ENCODE data around the gene ABCA6.
"Not testable (repeated sequence)": the region's sequence is repeated elsewhere in the genome, so short reads cannot be mapped to it uniquely, and the experiment has no call there.

The ABCA6 gene

GRCh38 chr17:69142175-69142802 is 594 bp upstream of the ABCA6 start:
- DNase-seq: no peak

- no peak for DNase-seq
Observed at GRCh38 chr17:69134112-69134511, 7.6 kb downstream of the ABCA6 start.

GRCh38 chr17:69130627-69131296 is 10.9 kb downstream of the ABCA6 start:
- DNase-seq: no peak

- DNase-seq: no peak
Observed at GRCh38 chr17:69123626-69124025, 18.1 kb downstream of the ABCA6 start.

- DNase-seq: no peak
Observed at GRCh38 chr17:69122065-69122464, 19.6 kb downstream of the ABCA6 start.

- DNase-seq: no peak
Observed at GRCh38 chr17:69117855-69118784, 23.6 kb downstream of the ABCA6 start.

GRCh38 chr17:69111794-69112193 is 29.9 kb downstream of the ABCA6 start:
- no peak for DNase-seq

- DNase-seq: no peak
Observed at GRCh38 chr17:69105907-69106730, 35.6 kb downstream of the ABCA6 start.

- no peak for DNase-seq
Observed at GRCh38 chr17:69103557-69104233, 38.0 kb downstream of the ABCA6 start.

- DNase-seq: no peak
Observed at GRCh38 chr17:69098625-69099024, 43.1 kb downstream of the ABCA6 start.

- DNase-seq: no peak
Observed at GRCh38 chr17:69096541-69096940, 45.2 kb downstream of the ABCA6 start.

- DNase-seq: no peak
Observed at GRCh38 chr17:69093995-69094394, 47.7 kb downstream of the ABCA6 start.

- no peak for DNase-seq
Observed at GRCh38 chr17:69093279-69093789, 48.4 kb downstream of the ABCA6 start.

- DNase-seq: no peak
Observed at GRCh38 chr17:69090365-69090764, 51.3 kb downstream of the ABCA6 start.

GRCh38 chr17:69088643-69089200 is 53.0 kb downstream of the ABCA6 start:
- no peak for DNase-seq

GRCh38 chr17:69086641-69087040 is 55.1 kb downstream of the ABCA6 start:
- DNase-seq: no peak

GRCh38 chr17:69084911-69085310 is 56.8 kb downstream of the ABCA6 start:
- DNase-seq: no peak

GRCh38 chr17:69082696-69083095 is 59.0 kb downstream of the ABCA6 start:
- no peak for DNase-seq

- DNase-seq: no peak
Observed at GRCh38 chr17:69078864-69079263, 62.8 kb downstream of the ABCA6 start.

GRCh38 chr17:69075823-69076222 is 65.9 kb downstream of the ABCA6 start:
- DNase-seq: no peak

- DNase-seq: not testable (repeated sequence)
Observed at GRCh38 chr17:69073392-69073791, 68.3 kb downstream of the ABCA6 start.

All from stimulated activated CD4-positive, alpha-beta T cell treated with anti-CD3 and anti-CD28 coated beads, Interleukin-2, amount 100 ng/mL, for 48 hours (primary cell).